HL-60 (cell line): ENCODE results near the gene GAL3ST2.
"Not testable (repeated sequence)": the region's sequence is repeated elsewhere in the genome, so short reads cannot be mapped to it uniquely, and the experiment has no call there.

Experiments
- GABPA ChIP-seq: IDR thresholded peaks from 2 replicates; pipeline ENCODE4 v1.6.1; 2012; ENCODE audit warnings: low read depth
- POLR2AphosphoS5 ChIP-seq: IDR thresholded peaks from 2 replicates; pipeline ENCODE4 v1.6.1; 2012; ENCODE audit warnings: low read depth
- SPI1 ChIP-seq: IDR thresholded peaks from 2 replicates; pipeline ENCODE4 v1.6.1; 2012; ENCODE audit warnings: low read depth, mild to moderate bottlenecking, borderline replicate concordance
- TF ChIP-seq, protein P1 (sequence below): IDR thresholded peaks from one replicate; pipeline ENCODE4 v1.5.1; 2011; ENCODE audit warnings: low read length, control low read depth, inconsistent platforms; ENCODE audit not compliant: insufficient read depth
- TF ChIP-seq, protein P2 (sequence below): IDR thresholded peaks from 2 replicates; pipeline ENCODE4 v1.6.1; 2012; ENCODE audit warnings: low read depth; ENCODE audit not compliant: insufficient replicate concordance

DNA sequence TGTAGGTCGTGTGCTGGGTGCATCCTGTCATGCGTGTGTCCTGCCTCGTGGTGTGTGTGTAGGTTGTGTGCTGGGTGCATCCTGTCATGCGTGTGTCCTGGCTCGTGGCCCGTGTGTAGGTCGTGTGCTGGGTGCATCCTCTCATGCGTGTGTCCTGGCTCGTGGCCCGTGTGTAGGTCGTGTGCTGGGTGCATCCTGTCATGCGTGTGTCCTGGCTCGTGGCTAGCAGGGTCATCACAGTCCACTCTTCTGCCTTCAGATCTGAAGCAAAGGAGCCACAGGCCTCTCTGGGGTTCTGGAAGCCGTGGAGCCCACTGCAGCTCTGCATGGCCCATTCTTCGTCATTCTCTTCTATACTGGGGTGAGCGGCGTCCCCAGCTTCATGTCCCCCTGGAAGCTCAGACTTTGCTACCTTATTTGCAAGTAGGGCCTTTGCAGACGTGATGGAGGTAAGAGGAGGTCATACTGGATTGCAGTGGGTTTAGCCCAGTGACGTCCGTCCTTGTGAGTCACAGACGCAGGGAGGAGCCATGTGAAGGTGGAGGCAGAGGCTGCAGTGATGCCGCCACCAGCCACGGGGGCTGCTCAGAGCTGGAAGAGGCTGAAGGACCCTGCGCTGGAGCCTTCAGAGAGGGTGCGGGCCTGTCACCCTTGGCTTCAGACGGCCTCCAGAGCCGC is 43.5 kb downstream of the GAL3ST2 start:
- TF ChIP-seq, protein P1, sequence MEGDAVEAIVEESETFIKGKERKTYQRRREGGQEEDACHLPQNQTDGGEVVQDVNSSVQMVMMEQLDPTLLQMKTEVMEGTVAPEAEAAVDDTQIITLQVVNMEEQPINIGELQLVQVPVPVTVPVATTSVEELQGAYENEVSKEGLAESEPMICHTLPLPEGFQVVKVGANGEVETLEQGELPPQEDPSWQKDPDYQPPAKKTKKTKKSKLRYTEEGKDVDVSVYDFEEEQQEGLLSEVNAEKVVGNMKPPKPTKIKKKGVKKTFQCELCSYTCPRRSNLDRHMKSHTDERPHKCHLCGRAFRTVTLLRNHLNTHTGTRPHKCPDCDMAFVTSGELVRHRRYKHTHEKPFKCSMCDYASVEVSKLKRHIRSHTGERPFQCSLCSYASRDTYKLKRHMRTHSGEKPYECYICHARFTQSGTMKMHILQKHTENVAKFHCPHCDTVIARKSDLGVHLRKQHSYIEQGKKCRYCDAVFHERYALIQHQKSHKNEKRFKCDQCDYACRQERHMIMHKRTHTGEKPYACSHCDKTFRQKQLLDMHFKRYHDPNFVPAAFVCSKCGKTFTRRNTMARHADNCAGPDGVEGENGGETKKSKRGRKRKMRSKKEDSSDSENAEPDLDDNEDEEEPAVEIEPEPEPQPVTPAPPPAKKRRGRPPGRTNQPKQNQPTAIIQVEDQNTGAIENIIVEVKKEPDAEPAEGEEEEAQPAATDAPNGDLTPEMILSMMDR, result not testable (repeated sequence)
- TF ChIP-seq GABPA, POLR2AphosphoS5, SPI1: not testable (repeated sequence)
- TF ChIP-seq, protein P2, sequence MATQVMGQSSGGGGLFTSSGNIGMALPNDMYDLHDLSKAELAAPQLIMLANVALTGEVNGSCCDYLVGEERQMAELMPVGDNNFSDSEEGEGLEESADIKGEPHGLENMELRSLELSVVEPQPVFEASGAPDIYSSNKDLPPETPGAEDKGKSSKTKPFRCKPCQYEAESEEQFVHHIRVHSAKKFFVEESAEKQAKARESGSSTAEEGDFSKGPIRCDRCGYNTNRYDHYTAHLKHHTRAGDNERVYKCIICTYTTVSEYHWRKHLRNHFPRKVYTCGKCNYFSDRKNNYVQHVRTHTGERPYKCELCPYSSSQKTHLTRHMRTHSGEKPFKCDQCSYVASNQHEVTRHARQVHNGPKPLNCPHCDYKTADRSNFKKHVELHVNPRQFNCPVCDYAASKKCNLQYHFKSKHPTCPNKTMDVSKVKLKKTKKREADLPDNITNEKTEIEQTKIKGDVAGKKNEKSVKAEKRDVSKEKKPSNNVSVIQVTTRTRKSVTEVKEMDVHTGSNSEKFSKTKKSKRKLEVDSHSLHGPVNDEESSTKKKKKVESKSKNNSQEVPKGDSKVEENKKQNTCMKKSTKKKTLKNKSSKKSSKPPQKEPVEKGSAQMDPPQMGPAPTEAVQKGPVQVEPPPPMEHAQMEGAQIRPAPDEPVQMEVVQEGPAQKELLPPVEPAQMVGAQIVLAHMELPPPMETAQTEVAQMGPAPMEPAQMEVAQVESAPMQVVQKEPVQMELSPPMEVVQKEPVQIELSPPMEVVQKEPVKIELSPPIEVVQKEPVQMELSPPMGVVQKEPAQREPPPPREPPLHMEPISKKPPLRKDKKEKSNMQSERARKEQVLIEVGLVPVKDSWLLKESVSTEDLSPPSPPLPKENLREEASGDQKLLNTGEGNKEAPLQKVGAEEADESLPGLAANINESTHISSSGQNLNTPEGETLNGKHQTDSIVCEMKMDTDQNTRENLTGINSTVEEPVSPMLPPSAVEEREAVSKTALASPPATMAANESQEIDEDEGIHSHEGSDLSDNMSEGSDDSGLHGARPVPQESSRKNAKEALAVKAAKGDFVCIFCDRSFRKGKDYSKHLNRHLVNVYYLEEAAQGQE, result not testable (repeated sequence)
